Measurements from ENCODE around the gene FGGY. TPM values are rescaled to one million over a fixed set of nuclear protein-coding genes. Genes with fewer than 3 reads are reported as not detected.

FGGY gene
- total RNA-seq, 1 experiment from 2014 or later: 12.0 TPM

- no peak for TF ChIP-seq ZNF512 (CRISPR knock-in tag; IDR thresholded peaks at IDR 0.05; ENCODE audit: borderline replicate concordance)
These were observed 60.9 kb downstream of the FGGY start (continued) for GRCh38 chr1:59357645-59358320.

- Mint-ChIP-seq H3K4me3 (no peak overlapping the region), H3K27ac (no peak overlapping the region)
- peak; percentile 28; the same call in 1 of the 2 replicates for ATAC-seq
These were observed 62.4 kb downstream of the FGGY start for GRCh38 chr1:59359325-59359724.

GRCh38 chr1:59360170-59360569 is 63.3 kb downstream of the FGGY start:
- POLR2A ChIA-PET: no interaction called here
- peaks cover 5% of the 10 kb centered on the region; the same call in 1 of the 2 replicates for H3K4me1 Mint-ChIP-seq
- CTCF ChIA-PET: no interaction called here
- no peak overlapping the region for H3K4me3 Mint-ChIP-seq
- H3K27me3 Mint-ChIP-seq (ENCODE audit: low read depth): no peaks in the 10 kb centered on the region
- no peak overlapping the region for H3K27ac Mint-ChIP-seq
- DNase-seq (ENCODE audit: low spot score) (no peak), ATAC-seq (no peak)
- H3K36me3 Mint-ChIP-seq: no peaks in the 10 kb centered on the region
- no peaks in the 10 kb centered on the region; the same call in 1 of the 2 replicates for H3K9me3 Mint-ChIP-seq
- TF ChIP-seq GABPB1 (CRISPR knock-in tag; IDR thresholded peaks at IDR 0.05): no peak
- TF ChIP-seq SMAD3 (CRISPR knock-in tag; IDR thresholded peaks at IDR 0.05; ENCODE audit: borderline replicate concordance): no peak
- no peak for TF ChIP-seq SOX15 (CRISPR knock-in tag; IDR thresholded peaks at IDR 0.05)
- no peak for TF ChIP-seq ZNF671 (CRISPR knock-in tag; IDR thresholded peaks at IDR 0.05)
- TF ChIP-seq ESRRA (CRISPR knock-in tag; IDR thresholded peaks at IDR 0.05; ENCODE audit: borderline replicate concordance): no peak
- no peak for TF ChIP-seq ZNF138 (CRISPR knock-in tag; conservative IDR thresholded peaks at IDR 0.05)
- TF ChIP-seq USF2 (CRISPR knock-in tag; IDR thresholded peaks at IDR 0.05): no peak
- no peak for TF ChIP-seq NFE2L1 (CRISPR knock-in tag; IDR thresholded peaks at IDR 0.05)
- no peak for TF ChIP-seq ZNF317 (CRISPR knock-in tag; IDR thresholded peaks at IDR 0.05; ENCODE audit: borderline replicate concordance, low read depth)

More at GRCh38 chr1:59359325-59359724, 62.4 kb downstream of the FGGY start:
- TF ChIP-seq PRRX2 (CRISPR knock-in tag; IDR thresholded peaks at IDR 0.05): no peak
- no peak for TF ChIP-seq NFATC4 (CRISPR knock-in tag; IDR thresholded peaks at IDR 0.05)
- TF ChIP-seq JUN (CRISPR knock-in tag; IDR thresholded peaks at IDR 0.05): no peak
- TF ChIP-seq TCF7 (CRISPR knock-in tag; IDR thresholded peaks at IDR 0.05; ENCODE audit: low read depth): no peak
- no peak for TF ChIP-seq SOX15 (CRISPR knock-in tag; IDR thresholded peaks at IDR 0.05)
- no peak for TF ChIP-seq ATF3 (CRISPR knock-in tag; conservative IDR thresholded peaks at IDR 0.05)
- TF ChIP-seq ZMAT4 (CRISPR knock-in tag; IDR thresholded peaks at IDR 0.05): no peak
- TF ChIP-seq ZNF512 (CRISPR knock-in tag; IDR thresholded peaks at IDR 0.05; ENCODE audit: borderline replicate concordance): no peak
- no peak for TF ChIP-seq GTF2I (CRISPR knock-in tag; conservative IDR thresholded peaks at IDR 0.05)
- no peak for TF ChIP-seq USF2 (CRISPR knock-in tag; IDR thresholded peaks at IDR 0.05)
- TF ChIP-seq CTCF (IDR thresholded peaks at IDR 0.05): no peak
- TF ChIP-seq MXD4 (CRISPR knock-in tag; IDR thresholded peaks at IDR 0.05; ENCODE audit: borderline replicate concordance): no peak
- H3K27me3 Mint-ChIP-seq (ENCODE audit: low read depth): no peaks in the 10 kb centered on the region
- ChIA-PET POLR2A (no interaction called here), CTCF (no interaction called here)
- DNase-seq (ENCODE audit: low spot score): no peak
- no peaks in the 10 kb centered on the region for H3K36me3 Mint-ChIP-seq
- peaks cover 10% of the 10 kb centered on the region; the same call in 1 of the 2 replicates for H3K4me1 Mint-ChIP-seq
- no peaks in the 10 kb centered on the region for H3K9me3 Mint-ChIP-seq

All from WTC11 (cell line).